NOMO-1 (cell line): ENCODE measurements around the gene SGCB.
A peak's percentile ranks its signal among the peaks of the same experiment; 100 is the strongest.

ENCODE experiments used
- DNase-seq, 2 experiments: peaks; one replicate each; lab custom pipeline; 2025; ENCODE audit not compliant: unreplicated experiment in 2 of 2; lab: John Stamatoyannopoulos, UW

Gene SGCB

DNA sequence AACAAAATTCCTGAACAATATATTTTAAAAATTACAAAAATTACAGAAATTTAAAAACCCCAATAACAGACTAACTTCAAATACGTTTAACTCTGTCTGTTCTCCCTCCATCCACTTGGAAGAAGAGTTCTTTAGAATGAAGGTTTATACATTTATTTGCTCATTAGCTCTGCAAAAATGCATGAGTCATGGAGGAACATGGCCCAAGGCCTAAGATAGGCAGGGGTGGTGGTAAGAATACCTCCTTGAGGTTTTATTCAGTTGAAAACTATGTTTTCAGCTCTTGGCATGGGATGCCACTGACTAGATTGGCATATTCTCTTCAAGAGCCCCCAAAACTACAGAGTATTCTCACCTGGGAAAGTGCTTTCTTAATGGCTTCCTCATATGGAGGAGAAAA lies 9.1 kb downstream of the SGCB start:
- no peak for DNase-seq

DNA sequence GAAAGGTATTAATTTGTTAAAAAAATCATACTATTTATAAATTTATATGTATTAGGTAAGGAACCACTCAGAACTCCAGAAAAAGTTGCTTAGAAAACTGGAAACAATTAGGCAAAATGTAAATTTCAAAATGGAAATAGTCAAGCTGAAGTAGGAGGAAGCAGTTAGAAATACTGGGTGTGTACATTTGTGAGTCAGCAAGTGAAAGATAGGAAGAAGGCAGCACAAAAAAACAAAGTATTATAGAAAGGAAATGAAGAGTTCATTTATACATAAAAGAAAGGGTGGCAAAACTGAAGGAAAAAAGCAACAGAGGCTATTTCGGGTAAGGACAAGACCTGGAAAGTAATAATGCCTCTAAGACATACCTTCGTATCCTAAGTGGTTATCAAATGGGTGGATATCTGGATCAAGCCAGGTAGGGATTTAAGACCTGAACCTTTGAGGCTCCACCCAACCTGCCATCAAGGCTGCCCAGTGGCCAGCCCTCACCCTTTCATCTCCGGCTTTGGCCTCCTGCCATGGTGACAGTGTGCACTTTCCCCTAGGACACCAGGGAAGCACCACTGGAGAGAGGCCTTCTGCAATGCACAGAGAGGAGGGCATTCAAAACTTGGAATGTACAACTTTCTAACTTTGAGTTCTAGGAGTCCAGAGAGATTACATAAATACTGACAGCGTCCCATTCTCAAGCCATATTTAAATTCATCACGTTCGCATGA lies 18.0 kb downstream of the SGCB start, which contains the start of gene LRRC66:
Gene LRRC66, minus strand, starts transcription at position 428 of the 722 bp plus-strand sequence. CDS start 2,750 bp downstream, outside the sequence.
- peak; percentile 2 to 17 for DNase-seq

DNA sequence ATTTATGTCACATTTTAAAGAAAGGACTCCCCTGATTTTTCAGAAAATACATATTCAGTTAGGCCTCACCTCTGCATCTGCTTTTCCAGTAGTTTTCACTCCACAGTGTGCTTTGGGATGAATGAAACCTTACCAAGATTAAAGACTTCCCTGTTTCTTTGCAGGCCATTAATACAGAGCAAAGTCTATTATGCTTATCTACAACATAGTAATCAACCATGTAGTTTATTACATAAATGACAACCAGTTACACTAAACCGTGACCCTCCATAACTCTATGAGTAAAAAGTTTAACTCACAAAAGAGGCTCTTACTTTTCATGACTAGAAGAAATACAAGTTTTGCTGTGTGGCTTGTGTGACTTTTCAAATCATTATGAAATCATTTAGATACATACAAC lies 20.3 kb downstream of the SGCB start:
- DNase-seq, result no peak

DNA sequence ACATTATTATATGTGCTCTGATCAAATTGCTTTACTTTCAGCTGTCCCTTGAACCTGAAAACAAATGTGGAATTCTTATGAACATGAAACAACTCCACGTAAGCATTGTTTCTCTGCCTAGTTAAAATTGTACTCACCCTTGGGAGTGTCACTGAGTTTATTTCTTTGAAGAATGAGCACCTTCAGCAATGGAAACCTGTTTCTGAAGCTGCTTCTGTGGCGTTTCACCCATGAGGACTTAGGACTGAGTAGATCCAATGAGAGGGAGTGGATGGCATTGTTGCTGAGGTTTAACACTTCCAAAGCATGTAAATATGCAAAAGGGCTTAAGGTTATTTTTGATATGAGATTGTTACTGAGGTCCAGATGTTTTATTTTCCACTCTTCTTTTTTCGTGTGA lies 21.1 kb downstream of the SGCB start:
- DNase-seq, result no peak

DNA sequence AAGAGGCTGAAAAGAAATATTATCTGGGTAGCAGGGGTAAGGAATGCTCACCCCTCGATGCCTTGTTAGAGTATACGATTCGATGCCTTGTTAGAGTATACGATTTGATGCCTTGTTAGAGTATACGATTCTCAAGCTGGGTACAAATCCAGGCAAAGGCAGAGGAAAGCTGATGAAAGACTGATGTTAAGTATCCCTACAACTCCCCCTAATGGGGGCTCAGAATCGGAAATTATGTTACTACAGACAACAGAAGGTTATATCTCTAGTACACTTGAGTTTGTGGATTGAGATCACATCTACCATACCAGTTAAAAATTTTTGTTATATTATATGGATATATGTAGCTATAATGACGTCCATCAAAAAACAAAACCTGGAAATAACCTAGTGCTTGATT lies 22.7 kb downstream of the SGCB start:
- peak in 1 of 2 experiments; percentile 33 for DNase-seq

DNA sequence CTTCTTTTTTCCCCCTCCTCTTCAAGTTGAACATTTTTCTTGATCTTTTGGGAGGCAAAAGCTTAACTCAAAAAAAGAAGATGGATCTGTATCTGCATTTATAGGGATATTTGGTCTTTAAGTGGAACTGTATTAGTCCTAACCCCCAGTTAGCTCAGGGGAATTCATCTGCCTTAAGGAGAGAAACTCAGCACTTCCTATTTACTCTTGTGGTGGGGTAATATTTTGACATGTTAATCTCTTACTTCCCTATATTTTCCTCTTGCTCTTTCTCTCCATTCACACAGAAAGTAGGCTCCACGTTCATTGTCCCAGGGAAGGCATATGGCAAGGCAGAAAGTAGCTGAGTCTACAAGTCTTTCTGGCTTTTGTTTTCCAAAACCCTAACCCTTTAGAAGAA lies 23.2 kb downstream of the SGCB start:
- peak; percentile 53 to 72 for DNase-seq

DNA sequence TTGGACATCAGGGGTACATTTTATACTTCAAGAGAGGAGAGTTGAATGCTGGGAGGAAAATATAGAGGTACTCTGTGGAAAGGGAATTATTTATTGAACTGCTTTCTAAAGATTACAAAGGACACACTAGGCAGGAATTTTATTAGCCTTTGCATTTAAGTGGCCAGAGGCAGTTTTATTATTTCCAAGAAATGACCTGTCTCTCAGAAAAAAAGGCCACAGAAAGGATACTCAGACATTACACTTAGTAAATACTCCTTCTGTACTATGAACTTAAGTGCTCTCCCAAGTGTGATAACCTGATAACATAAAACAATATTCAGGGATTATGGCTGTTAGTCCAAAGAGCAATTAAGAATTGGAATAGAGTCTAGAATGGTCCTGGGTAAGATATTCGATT lies 25.4 kb downstream of the SGCB start:
- no peak for DNase-seq

DNA sequence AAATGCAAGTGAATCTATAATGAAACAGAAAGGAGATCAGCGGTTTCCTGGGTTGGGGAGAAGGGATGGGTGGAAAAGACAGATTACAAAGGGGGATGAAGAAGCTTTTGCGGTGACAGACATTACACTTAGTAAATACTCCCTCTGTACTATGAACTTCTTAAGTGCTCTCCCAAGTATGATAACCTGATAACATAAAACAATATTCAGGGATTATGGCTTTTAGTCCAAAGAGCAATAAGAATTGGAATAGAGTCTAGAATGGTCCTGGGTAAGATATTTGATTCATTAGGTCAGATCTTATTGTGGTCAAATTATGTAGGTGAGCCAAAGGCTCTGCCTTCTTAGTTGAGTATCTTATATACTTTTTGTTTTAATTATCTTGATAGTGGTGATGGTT lies 27.1 kb downstream of the SGCB start:
- DNase-seq, result no peak

DNA sequence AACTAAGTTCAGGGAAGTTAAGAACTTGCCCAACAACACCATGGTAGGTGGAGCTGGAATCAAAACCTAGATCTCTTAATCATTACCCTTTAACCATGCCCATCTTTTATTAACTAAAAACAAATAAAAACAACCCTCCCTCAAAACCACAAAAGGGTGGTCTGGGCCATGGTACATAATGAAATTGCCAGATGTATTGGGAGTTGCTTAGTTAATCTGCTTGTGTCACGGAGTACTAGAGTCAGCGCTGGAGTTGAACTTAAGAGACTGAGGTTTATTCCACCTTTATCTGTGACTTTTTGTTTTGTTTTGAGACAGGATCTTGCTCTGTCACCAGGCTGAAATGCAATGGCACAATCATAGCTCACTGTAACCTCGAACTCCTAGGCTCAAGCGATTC lies 31.2 kb downstream of the SGCB start:
- no peak for DNase-seq

DNA sequence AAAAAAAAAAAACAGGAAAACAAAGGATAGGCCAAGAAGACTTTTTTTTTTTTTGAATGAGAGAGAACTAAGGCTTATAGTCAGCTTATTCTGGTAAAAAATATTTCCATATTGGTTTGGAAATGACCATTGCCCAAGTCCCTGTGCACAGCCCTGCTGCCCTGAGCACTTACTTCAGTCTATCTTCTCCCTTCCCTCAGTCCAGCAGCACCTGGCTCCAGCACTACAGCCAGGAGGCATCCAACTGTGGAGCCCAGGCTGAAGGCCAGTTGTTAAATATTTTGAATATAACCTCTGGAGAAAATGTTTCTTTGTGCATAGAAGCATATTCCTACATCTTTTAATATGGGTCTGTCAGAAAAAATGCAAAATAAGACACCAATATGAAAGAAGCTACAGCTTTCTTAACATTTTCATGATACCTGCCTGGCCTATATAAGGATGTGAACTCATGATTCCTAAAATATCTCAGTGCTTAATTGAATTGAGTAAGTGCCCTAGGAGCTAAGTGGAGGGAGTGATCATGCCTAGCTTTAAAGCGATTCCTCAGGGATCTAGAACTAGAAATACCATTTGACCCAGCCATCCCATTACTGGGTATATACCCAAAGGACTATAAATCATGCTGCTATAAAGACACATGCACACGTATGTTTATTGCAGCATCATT lies 32.4 kb downstream of the SGCB start:
- DNase-seq, result no peak

DNA sequence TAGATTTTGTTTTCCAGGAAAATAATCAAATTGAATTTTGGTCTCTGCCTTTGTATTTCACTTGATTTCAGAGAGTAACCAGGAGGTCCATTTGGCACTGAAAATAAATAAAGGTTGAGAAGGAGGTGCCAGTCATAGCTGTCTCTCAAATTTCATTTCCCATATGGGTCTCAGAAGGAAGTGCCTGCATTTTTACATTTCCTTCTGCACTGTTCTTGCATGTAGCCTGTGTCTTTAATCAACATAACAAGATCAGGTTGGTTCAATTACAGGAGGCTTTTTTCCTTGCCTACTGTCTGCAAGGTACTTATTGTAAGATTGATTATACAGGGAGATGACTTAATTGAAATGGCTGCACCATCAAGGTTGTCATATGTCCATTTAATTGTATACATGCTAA lies 33.7 kb downstream of the SGCB start:
- DNase-seq, result no peak

DNA sequence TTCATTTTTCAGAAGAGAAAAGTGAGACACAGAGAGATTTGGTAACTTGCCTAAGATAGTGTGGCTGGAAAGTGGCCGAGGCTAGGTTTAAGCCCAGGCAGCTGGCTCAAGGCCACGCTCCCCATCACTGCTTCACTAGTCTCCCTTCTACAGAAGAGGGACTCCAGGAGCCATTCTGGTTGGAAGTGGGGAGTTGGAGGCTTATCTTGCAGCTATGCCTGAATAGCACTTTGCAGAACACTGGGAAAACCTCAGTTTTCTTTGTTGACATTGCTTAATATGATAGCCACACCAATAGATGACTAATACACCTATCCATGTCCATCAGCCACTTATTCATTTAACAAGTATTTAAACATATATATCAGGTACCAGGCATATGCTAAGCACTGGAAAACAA lies 36.5 kb downstream of the SGCB start:
- no peak for DNase-seq

DNA sequence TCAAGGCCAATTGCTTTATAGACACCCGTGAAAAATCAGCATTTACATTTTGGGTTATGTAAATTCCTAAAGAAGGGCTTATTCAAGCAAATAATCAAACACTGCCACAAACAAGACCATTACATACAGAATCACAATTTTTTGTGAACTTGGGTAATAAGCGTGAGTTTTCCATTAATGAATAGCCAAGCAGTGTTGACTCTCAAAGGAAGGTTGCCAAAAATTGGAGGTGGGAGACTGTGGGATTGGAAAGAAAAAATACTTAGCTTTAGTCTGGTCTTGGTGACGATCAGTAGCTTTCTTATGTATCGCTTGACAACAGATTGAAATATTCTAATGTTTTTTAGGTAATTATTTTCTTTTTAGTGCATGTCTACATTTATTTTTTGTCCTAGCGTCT lies 38.8 kb downstream of the SGCB start:
- no peak for DNase-seq

DNA sequence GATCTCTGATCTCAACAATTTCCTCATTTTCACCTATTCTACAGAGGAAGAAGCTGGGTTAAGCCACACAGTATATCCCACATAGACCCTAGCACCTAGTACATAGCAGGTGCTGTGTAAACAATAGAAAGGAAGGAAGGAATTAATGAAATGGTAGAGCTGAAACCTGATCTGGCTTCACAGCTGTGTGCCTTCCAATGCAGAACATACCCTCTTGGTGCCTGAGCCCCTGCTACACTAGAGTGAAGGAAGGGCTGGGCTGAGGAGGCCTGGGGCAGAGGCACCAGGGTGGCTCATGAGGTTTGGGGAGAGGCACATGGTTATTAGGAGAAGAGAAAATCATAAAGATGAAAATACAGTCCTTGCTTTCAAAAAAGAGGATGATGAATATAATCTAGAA lies 39.3 kb downstream of the SGCB start:
- no peak for DNase-seq

DNA sequence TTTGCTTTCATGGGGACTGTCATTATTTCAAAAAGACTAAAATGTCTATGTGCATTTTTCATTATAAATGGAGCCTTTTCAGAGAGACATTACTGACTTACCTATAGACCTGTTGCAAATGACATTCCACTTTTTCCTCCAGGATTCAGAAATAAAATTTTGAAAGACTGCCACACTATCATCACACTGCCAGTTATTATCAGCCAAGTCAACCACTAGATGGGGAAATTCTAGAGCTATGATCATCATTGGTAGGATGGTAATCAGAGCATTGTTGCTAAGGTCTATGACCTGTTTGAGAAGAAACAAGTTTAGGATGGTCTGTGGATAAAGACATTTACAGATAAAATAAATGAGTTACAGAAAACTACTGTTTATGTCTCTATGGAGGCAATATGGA lies 40.5 kb downstream of the SGCB start:
- no peak for DNase-seq

DNA sequence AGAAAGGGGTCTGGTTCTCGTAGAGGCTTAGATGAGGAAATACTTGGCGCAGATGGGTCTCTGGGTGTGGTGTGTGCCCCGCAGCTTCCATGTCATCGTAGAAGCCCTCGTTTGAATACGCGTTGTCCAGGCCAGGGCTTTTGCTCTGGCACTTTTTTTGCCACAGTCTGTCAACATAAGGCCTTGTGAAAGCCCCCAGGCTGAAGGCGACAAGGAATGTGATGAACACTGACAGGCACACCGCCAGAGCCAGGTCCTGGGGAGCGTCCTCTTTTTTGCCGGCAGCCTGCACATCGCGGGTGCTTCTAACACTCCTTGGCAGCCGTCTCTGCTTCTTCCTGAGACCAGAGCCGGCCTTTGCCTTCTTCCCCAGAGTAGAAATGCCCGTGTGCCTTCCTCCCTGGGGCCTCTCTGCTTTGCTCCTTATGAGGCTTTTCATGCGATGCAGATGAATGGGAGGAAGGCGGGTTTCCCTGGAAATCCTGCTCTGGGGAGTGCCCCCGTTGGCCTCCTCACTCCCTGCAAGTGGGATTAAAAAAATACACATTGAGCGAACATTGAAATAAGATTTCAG lies 42.4 kb downstream of the SGCB start:
- no peak for DNase-seq
